HepG2 (cell line): ENCODE measurements around the gene WDR45B. TPM values are rescaled to one million over a fixed set of nuclear protein-coding genes. Genes with fewer than 3 reads are reported as not detected.

ENCODE experiments used
- CREM ChIP-seq, 2 experiments: sonication (generic) in 1 of 2; formaldehyde crosslinking in 1 of 2; IDR thresholded peaks; 2 replicates each; pipeline versions ENCODE4 v1.4.0 to v1.6.1; 2016 to 2020; ENCODE audit warnings: antibody characterized with exemption in 1 of 2, mild to moderate bottlenecking in 1 of 2, missing genetic modification reagents in 1 of 2
- CTCF ChIP-seq: sonication (generic); formaldehyde crosslinking; IDR thresholded peaks from 2 replicates; pipeline ENCODE4 v1.5.0; 2020; ENCODE audit warnings: mild to moderate bottlenecking, missing genetic modification reagents, moderate library complexity
- IRF9 ChIP-seq: sonication (generic); formaldehyde crosslinking; IDR thresholded peaks from 2 replicates; pipeline ENCODE4 v1.8.0; 2022; ENCODE audit warnings: missing genetic modification reagents, mild to moderate bottlenecking, borderline replicate concordance
- NFKB2 ChIP-seq: sonication (generic); formaldehyde crosslinking; IDR thresholded peaks from 2 replicates; pipeline ENCODE4 v1.4.0; 2020; ENCODE audit warnings: missing genetic modification reagents, borderline replicate concordance
- REL ChIP-seq: sonication (generic); formaldehyde crosslinking; conservative IDR thresholded peaks from 2 replicates; pipeline ENCODE4 v1.8.0; 2022; ENCODE audit warnings: mild to moderate bottlenecking, missing genetic modification reagents, moderate library complexity
- RFX3 ChIP-seq: IDR thresholded peaks from 2 replicates; pipeline ENCODE4 v1.6.1; 2016; ENCODE audit warnings: missing biosample characterization, missing genetic modification reagents
- TGIF2 ChIP-seq: IDR thresholded peaks from 2 replicates; pipeline ENCODE4 v1.6.1; 2016; ENCODE audit warnings: control low read depth, missing compliant biosample characterization
- ZNF572 ChIP-seq: sonication (generic); formaldehyde crosslinking; IDR thresholded peaks from 2 replicates; pipeline ENCODE4 v1.5.1; 2020; ENCODE audit warnings: mild to moderate bottlenecking, missing genetic modification reagents
- polyA plus RNA-seq, 8 experiments: library from polyadenylated mRNA; depleted of rRNA in 3 of 8; stranded (reverse) in 7 of 8; unstranded in 1 of 8; fragments of >200 nt; fragmentation: Illumina TruSeq in 4 of 8; extraction: Trizol in 4 of 8; gene quantifications; 2 replicates each; pipeline versions ENCODE4 v1.2.1 to v1.2.3, GENCODE V29; 2011 to 2016; ENCODE audit warnings: low read depth in 4 of 8, missing spikeins in 1 of 8, mixed read lengths in 1 of 8; ENCODE audit not compliant: insufficient read depth in 1 of 8
- total RNA-seq, 5 experiments: library from RNA; depleted of rRNA; stranded (reverse); fragments of >200 nt; fragmentation: Illumina TruSeq; extraction: Trizol; gene quantifications; 2 replicates each; pipeline ENCODE4 v1.2.3, GENCODE V29; 2016; ENCODE audit warnings: low read depth in 1 of 5
- TF ChIP-seq, protein P1 (sequence below): sonication (generic); formaldehyde crosslinking; IDR thresholded peaks from 2 replicates; pipeline ENCODE4 v1.5.0; 2020; ENCODE audit warnings: mild to moderate bottlenecking, missing genetic modification reagents, borderline replicate concordance

The WDR45B gene
- total and polyA plus RNA-seq, 2 of the 13 experiments (the other 11 are each of a cell fraction or from before 2014, with no cell fraction given): 86.2 to 155 TPM

GRCh38 chr17:82568997-82569393 is 79.2 kb downstream of the WDR45B start (continued):
- TF ChIP-seq, protein P1, sequence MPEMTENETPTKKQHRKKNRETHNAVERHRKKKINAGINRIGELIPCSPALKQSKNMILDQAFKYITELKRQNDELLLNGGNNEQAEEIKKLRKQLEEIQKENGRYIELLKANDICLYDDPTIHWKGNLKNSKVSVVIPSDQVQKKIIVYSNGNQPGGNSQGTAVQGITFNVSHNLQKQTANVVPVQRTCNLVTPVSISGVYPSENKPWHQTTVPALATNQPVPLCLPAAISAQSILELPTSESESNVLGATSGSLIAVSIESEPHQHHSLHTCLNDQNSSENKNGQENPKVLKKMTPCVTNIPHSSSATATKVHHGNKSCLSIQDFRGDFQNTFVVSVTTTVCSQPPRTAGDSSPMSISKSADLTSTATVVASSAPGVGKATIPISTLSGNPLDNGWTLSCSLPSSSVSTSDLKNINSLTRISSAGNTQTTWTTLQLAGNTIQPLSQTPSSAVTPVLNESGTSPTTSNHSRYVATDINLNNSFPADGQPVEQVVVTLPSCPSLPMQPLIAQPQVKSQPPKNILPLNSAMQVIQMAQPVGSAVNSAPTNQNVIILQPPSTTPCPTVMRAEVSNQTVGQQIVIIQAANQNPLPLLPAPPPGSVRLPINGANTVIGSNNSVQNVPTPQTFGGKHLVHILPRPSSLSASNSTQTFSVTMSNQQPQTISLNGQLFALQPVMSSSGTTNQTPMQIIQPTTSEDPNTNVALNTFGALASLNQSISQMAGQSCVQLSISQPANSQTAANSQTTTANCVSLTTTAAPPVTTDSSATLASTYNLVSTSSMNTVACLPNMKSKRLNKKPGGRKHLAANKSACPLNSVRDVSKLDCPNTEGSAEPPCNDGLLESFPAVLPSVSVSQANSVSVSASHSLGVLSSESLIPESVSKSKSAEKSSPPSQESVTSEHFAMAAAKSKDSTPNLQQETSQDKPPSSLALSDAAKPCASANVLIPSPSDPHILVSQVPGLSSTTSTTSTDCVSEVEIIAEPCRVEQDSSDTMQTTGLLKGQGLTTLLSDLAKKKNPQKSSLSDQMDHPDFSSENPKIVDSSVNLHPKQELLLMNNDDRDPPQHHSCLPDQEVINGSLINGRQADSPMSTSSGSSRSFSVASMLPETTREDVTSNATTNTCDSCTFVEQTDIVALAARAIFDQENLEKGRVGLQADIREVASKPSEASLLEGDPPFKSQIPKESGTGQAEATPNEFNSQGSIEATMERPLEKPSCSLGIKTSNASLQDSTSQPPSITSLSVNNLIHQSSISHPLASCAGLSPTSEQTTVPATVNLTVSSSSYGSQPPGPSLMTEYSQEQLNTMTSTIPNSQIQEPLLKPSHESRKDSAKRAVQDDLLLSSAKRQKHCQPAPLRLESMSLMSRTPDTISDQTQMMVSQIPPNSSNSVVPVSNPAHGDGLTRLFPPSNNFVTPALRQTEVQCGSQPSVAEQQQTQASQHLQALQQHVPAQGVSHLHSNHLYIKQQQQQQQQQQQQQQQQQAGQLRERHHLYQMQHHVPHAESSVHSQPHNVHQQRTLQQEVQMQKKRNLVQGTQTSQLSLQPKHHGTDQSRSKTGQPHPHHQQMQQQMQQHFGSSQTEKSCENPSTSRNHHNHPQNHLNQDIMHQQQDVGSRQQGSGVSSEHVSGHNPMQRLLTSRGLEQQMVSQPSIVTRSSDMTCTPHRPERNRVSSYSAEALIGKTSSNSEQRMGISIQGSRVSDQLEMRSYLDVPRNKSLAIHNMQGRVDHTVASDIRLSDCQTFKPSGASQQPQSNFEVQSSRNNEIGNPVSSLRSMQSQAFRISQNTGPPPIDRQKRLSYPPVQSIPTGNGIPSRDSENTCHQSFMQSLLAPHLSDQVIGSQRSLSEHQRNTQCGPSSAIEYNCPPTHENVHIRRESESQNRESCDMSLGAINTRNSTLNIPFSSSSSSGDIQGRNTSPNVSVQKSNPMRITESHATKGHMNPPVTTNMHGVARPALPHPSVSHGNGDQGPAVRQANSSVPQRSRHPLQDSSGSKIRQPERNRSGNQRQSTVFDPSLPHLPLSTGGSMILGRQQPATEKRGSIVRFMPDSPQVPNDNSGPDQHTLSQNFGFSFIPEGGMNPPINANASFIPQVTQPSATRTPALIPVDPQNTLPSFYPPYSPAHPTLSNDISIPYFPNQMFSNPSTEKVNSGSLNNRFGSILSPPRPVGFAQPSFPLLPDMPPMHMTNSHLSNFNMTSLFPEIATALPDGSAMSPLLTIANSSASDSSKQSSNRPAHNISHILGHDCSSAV (CRISPR knock-in tag): 0 out of 2 replicates have a peak, but pooled peaks have one; percentile 59
- no peak for TF ChIP-seq ZNF572 (CRISPR knock-in tag)
- TF ChIP-seq NFKB2 (CRISPR knock-in tag): 0 out of 2 replicates have a peak, but pooled peaks have one; percentile 3
- 0 out of 2 replicates have a peak, but pooled peaks have one; percentile 6 for TF ChIP-seq TGIF2 (CRISPR knock-in tag)
- 0 out of 2 replicates have a peak, but pooled peaks have one; percentile 4 for TF ChIP-seq IRF9 (CRISPR knock-in tag)
- TF ChIP-seq CTCF (CRISPR knock-in tag): no peak
- 0 out of 2 replicates have a peak, but pooled peaks have one; percentile 3 for TF ChIP-seq RFX3 (CRISPR knock-in tag)
- TF ChIP-seq CREM (IDR thresholded peaks at IDR 0.05): no peak
- no peak for TF ChIP-seq CREM (CRISPR knock-in tag; IDR thresholded peaks at IDR 0.05)
- TF ChIP-seq REL (CRISPR knock-in tag): no peak
